NCI-H748 (cell line): ENCODE measurements around the gene MAP4K4.

Experiments
- DNase-seq: peaks from one replicate; lab custom pipeline; 2025; ENCODE audit not compliant: unreplicated experiment; lab: John Stamatoyannopoulos, UW

Gene MAP4K4

GRCh38 chr2:101812226-101812625 lies 114.7 kb downstream of the MAP4K4 start:
- no peak for DNase-seq

- no peak for DNase-seq
Observed at GRCh38 chr2:101814752-101815151, 117.2 kb downstream of the MAP4K4 start.

- DNase-seq: no peak
Observed at GRCh38 chr2:101815154-101815553, 117.6 kb downstream of the MAP4K4 start.

GRCh38 chr2:101815739-101816391 lies 118.4 kb downstream of the MAP4K4 start:
- peak; percentile 4 for DNase-seq

GRCh38 chr2:101816598-101816997 lies 119.1 kb downstream of the MAP4K4 start:
- no peak for DNase-seq

- DNase-seq: no peak
Observed at GRCh38 chr2:101817481-101817880, 120.0 kb downstream of the MAP4K4 start.

GRCh38 chr2:101818531-101819451 lies 121.3 kb downstream of the MAP4K4 start:
- DNase-seq: peak; percentile 5

GRCh38 chr2:101820519-101820918 lies 123.0 kb downstream of the MAP4K4 start:
- DNase-seq: no peak

GRCh38 chr2:101821059-101821805 lies 123.7 kb downstream of the MAP4K4 start:
- DNase-seq: no peak

- DNase-seq: no peak
Observed at GRCh38 chr2:101821828-101822458, 124.4 kb downstream of the MAP4K4 start.

GRCh38 chr2:101823347-101823791 lies 125.9 kb downstream of the MAP4K4 start:
- DNase-seq: peak; percentile 37

- DNase-seq: no peak
Observed at GRCh38 chr2:101823859-101824258, 126.4 kb downstream of the MAP4K4 start.

- no peak for DNase-seq
Observed at GRCh38 chr2:101826716-101827115, 129.2 kb downstream of the MAP4K4 start.

- DNase-seq: no peak
Observed at GRCh38 chr2:101827246-101827645, 129.7 kb downstream of the MAP4K4 start.

- DNase-seq: no peak
Observed at GRCh38 chr2:101828257-101828656, 130.8 kb downstream of the MAP4K4 start.

GRCh38 chr2:101828673-101829334 lies 131.3 kb downstream of the MAP4K4 start:
- no peak for DNase-seq

GRCh38 chr2:101829429-101829828 lies 131.9 kb downstream of the MAP4K4 start:
- no peak for DNase-seq

GRCh38 chr2:101830146-101830545 lies 132.6 kb downstream of the MAP4K4 start:
- DNase-seq: no peak

GRCh38 chr2:101830555-101830954 lies 133.0 kb downstream of the MAP4K4 start:
- no peak for DNase-seq

GRCh38 chr2:101831351-101831865 lies 133.9 kb downstream of the MAP4K4 start:
- DNase-seq: peak; percentile 27
